Activated naive CD8-positive, alpha-beta T cell treated with anti-CD3 and anti-CD28 coated beads, Interleukin-2, amount 50 U/mL, for 16 hours (primary cell): ENCODE data around the gene KDELR3.

Source experiments
- DNase-seq: peaks from one replicate; pipeline ENCODE4 v3.0.0-alpha.2; 2020; ENCODE audit warnings: low read depth, low spot score

Gene KDELR3

DNA sequence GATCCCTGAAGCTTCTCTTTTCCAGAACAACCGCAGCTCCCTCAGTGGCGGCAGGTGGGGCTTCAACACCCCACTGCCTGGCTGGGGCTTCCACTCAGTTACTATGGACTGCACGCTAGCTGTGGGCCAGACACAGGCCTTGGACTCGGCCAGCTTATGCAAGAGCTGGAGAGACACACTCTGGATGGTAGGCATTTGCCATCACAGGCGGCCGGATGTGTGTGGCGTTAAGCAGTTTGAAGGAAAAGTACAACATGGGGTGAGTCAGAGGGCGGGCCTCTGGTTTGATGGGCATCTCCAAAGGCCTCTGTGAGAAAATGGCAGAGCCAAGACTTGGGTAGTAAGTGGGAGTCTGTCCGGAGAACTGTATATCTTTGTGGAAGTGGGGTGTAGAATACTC lies 30.5 kb upstream of the KDELR3 start:
- DNase-seq = no peak

DNA sequence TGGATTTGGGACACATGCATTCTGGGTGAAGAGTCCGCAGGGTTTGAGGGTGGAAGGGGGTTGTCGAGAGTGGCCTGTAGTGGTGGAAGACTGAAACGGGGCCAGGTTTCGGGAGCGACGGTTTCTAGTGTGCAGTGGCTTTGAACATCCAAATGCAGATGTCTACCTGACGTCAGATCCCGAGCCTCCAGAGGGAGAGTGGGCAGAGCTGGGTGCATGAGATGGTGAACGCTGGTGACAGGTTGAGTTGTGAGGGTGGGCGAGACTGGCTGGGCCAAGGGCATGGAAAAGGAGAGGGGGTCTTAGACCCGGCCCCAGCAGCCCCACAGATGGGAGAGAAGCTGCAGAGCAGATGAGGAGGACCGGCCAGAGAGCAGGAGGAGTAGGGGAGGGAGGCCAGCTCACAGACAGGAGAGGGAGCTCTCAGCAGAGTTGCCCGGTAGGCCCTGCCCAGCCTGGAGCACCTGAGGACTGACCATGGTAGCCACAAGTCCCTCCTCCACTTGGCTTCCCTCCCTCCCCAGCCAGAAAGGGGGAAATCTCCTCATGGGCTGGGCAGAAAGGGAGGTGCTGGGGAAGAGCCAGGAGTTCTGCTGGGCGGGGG lies 27.0 kb upstream of the KDELR3 start:
- DNase-seq = no peak

DNA sequence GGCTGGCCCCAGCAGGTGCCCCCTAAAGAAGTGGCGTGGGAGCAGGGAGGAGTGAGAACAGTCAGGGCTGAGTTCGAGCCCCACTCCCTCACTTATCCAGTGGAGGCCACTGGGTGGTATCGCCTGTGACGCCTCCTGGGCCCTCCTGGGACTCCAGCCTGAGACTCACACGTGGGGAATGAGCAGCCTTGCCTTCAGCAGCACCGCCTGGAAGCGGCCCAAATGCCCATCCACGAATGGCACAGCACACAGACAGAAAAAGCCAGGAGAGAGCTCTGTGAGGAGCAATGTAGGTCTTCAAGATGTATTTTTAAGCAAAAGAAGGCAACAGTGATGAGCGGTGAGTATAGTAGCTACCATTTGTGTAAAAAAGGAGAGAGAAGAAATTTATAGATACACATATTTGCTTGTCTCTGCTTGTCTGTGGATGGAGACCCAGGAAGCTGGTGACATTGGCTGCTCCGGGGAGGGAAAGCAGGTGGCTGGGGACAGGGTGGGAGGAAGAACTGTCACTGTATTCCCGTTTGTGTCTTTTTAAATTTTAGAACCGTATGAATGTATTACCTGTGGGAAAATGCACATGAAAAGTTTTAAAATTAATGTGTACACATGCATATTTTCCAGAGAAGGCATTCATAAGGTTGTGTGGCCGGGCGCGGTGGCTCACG lies 26.1 kb upstream of the KDELR3 start:
- no peak for DNase-seq

DNA sequence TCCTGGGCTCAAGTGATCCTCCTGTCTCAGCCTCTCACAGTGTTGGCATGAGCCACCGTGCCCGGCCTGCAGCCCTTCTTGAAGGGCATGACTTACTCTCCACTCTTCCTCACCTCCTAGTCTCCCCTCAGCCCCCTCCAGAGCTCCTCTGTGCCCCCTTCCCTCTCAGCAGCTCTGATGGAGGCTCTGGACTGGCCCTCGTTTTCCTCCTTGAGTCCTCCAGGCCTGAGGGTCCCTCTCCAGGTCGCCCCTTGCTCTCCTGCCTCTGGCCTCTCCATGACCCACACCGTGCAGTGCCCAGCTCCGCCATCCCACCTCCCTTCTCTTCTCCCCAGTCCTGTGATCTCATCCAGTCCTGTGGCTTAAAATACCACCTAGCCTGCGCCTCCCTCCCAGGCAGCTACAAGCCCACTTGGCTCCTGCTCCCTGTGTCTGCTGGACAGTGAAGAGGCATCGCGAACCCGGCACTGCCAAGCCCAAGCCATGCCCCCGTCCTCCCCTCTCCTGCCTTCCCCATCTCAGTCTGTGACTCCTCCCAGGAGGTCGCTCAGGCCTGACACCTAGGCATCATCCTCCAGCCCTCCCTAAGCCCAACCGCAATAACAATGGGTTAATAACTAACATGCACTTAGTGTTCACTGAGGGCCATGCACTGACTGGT lies 24.8 kb upstream of the KDELR3 start:
- no peak for DNase-seq

DNA sequence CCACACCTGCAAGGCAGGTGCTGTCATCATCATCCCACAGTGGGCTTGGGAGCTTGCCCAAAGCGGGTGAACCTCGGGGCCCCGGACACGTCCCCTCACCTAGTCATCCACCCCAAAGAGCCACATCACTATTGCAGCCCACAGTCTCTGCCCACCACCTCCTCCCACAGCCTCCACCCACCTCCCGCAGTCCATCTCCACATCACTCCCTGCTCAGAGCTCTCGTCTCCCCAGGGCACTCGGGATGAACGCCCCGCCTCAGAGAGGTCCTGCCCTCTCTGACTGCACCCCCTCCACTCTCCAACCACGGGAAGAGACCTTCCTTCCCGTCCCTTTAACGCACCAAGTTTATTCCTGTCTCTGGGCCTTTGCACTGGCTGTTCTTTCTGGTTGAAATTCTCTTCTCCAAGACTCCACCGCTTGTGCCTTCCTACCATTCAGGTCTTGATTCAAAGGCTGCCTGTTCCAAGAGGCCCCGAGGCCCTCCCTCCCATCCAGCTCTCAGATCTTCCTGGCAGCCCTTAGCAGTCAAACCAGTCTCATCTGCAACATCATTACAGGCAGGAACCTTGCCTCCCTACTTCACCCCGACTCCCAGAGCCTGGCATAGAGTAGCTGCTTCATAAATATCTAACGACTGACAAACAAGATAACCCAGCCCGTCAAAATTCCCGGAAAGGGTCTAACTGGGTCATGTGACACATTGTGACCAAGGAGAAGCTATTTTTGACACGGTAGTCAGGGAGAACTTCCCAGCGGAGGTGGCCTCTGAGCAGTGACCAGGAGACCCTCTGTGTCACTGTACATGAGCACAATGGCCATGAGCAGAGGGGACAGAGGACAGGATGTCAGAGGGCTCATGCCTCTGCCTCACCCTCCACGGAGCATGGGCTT lies 24.0 kb upstream of the KDELR3 start:
- DNase-seq = no peak

DNA sequence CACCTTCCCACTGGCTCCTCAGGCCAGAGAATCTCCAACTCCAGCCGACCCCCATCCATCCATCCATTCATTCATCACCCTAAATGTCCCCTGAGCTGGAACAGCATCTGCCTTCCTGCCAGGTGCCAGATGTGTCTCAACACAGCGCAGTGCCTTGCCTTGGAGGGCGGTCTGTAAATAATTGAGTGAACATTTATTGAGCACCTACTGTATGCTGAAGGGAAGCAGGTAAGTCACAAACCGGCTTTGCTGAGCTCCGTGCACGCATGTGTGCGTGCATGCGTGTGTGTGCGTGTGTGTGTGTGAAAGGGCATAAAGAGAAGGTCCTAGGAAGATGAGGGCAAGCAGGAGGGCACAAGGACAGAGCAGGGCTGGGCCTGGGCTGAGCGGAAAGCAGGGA lies 23.1 kb upstream of the KDELR3 start:
- DNase-seq = no peak

DNA sequence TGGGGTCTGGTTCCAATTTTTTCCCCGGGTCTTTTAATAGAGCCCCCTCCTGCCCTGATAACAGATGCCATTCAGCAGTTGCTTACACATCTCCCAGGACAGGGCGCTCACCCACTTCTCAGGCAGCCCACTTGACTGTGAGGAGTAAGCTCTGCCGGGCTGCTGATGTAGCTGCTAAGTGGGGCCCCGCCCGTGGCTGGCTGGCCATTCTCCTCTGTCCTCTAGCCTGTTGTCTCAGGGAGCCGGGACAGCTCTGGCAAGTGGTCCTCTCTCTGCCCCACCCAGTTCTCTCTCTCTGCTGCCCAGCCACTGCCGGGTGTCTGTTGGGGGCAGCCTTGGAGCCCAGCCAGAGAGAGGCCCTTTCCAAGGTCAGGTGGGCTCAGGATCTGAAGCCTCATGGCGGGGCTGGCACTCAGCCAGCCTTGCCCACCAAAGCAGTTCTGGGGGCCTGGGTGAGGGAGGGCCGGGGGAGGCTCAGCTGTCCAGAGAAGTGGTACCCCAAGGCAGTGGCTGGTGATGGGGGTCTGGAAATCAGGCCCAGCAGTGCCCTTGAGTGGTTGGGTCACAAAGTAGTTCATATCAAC lies 21.8 kb upstream of the KDELR3 start:
- DNase-seq = no peak

DNA sequence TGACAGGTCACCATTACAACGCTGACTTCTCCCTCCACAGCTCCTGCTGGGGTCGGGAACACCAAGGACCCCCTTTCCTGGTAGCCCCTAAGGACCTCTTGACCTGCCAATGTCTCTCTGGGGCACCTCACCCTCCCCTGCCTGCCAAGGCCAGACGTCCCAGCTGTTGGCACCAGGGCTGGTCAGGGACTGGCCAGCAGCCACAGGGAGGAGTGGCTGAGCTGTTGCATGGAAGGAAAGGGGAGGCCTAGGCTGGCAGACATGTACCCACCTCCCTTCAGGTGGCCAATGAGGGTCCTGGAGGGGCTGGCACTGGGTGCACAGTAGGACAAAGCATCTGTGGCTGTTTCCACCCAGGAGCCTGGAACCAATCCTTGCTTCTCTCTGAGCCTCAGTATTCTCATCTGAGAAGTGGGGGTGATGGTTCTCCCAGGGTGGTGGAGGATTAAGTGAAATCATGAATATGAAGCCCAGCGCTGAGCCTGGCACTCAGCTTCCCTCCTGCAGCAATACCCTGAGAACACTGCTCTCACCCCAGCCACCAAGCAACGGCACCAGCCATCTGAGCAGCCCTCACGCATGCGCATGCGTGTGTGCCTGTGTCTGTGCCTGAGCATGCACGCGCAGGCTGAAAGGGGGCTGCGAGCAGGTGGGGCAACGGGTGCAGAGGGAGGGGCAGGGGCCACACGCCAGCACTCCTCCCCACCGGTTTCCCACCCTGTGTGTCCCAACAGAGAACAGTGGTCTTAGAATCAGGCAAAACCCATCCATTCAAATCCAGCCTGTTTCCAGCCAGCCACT lies 18.8 kb upstream of the KDELR3 start:
- no peak for DNase-seq

DNA sequence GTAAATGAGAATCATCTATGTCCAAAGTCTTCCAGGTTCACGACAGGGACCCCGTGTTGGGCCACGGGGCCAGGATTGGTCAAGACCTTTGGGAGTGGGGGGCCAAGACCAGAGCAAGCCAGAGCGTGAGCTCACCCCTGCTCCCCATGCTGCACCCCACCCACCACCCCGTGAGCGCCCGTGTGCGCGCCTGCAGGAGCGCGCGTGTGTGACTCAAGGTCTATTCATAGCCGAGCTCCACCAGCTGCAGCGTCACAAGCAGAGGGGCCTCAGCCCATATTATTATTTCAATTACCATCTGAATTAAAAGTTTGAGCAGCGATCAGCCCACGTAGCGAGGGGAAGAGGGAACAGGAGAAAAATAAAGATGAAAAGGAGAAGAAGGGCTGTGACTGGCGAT lies 18.1 kb upstream of the KDELR3 start:
- DNase-seq = no peak

DNA sequence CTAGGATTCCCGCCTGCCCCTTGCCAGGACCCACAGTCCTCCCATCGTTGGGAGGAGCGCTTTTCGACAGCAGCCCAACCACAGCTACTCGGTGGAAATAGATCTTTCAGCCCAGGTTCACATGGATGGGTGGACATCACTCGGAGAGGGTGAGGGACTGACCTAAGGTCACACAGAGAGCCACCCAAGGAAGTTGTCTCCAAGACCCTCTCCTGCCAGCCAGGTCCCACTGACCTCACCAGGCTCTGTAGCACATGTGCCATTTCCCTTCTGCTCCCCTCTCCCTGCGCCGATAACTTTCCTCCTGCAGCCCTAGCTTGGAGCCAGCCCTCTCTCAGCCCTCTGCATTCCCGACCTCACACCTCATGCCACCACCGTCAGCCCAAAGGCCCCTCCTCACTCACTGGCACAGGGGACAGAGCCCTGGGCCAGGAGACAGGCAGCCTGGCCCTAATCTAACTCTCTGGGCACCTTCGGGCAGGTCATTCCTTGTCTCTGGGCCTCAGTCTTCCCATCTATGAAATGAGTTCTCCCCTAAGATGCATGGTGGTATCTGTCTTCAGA lies 17.6 kb upstream of the KDELR3 start:
- no peak for DNase-seq

DNA sequence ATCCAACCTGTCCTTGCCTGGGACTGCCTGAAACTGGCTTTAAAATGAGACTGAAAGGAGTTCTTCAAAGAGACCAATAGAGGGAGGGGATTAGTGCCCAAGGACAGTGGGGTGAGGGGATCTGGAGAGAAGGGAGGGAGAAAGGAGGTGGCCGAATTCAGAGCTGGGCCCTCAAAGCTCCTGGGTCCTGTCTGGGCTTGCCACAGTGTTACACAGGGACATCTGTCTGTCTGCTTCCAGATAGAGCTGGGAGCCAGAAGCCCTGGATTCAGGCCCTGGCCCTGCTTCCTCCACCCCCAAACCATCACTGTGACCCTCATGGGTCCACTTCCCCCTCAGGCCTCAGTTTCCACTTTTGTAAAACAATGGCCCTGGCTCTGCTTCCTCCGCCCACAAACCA lies 16.5 kb upstream of the KDELR3 start:
- no peak for DNase-seq

DNA sequence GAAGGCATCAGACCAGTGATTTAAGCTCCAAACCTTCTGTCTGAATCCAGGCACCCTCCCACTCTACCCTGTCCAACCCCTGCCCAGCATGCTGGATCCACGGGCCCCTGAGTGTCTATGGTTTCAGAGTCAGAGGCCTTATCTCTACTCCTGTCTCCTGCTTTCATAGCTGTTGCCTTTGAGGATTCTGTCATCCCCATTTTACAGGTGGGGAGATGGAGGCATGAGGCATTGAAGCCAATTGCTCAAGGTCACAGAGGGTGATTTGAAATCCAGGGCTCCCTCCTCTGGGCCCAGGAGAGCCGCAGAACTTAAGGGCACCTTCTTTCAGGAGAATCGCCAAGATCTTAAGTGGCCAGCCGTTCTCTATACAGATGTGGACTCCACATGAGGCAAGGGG lies 16.0 kb upstream of the KDELR3 start:
- no peak for DNase-seq

DNA sequence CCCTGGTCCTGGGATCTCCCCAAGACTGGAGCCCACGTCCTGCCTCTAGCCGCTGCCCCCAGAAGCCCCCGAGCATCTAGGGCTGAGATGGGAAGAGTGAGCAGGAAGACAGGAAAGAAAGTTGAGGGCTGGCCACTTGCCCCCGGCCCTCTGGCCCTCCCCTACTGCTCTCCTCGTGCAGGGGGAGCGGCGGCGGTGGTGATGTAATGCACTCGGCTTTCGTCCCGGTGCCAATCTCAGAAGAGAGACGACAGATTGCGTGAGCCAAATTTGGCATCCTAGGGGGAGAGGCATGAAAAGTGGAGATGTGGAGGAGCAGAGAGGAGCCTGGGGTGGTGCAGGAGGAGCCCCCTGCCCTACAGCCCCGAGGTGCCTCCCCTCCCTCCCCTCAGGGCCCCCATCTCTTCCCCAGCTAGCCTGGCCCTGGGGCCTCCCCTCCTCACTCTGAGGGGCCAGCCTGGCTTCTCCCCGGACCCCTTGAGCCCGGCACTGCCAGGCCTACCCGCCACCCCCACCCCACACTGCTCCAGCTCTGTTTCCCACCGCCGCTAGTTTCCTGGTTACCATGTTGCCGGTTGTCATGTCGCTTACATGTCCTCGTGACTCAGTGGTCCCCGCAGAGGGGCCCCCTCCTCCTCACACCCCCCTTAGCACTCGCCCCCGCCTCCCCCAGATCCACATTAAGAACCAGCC lies 15.4 kb upstream of the KDELR3 start:
- no peak for DNase-seq

DNA sequence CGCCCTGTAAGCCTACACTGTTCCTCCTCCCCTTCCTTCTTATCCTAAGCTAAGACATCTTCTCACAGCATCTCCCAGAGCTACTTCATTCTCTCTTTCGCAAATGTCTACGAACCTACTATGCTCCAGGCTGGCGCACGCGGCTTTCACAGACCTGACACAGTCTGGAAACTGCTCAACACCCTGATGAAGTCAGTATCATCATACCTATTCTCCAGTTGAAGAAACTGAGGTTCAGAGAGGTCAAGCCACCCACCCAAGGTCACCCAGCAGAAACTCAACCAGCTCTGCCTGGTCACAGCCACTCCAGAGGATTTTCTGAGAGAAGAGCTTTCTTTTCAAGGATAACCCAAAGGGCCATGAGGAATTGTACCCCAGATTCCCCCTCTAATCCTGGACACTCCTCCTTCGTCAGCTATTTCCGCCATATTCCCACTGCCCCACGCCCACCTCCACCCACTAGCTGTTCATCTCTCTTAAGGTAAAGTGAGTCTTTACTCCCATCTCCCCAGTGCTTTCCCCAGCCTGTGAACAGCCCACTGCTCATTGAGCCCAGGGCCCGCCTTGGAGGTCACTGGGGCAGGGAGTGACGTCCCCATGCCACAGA lies 14.7 kb upstream of the KDELR3 start:
- DNase-seq = no peak

DNA sequence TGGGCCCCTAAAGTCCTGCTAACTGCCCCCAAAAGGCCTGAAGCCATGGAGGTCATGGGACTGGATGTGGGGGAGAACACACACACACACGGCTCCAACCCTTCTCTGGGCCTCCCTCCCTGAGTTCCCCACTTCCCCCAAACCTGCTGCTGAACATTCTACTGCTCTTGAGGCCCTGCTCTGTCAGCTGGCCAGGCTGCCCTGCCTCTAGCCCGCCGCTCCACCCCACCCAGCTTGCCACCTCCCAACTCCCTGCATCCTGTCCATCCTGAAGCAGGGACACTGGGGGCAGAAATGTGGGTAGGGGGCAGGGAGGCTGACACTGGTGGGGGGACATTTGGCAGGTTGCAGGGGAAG lies 13.9 kb upstream of the KDELR3 start:
- DNase-seq = no peak

DNA sequence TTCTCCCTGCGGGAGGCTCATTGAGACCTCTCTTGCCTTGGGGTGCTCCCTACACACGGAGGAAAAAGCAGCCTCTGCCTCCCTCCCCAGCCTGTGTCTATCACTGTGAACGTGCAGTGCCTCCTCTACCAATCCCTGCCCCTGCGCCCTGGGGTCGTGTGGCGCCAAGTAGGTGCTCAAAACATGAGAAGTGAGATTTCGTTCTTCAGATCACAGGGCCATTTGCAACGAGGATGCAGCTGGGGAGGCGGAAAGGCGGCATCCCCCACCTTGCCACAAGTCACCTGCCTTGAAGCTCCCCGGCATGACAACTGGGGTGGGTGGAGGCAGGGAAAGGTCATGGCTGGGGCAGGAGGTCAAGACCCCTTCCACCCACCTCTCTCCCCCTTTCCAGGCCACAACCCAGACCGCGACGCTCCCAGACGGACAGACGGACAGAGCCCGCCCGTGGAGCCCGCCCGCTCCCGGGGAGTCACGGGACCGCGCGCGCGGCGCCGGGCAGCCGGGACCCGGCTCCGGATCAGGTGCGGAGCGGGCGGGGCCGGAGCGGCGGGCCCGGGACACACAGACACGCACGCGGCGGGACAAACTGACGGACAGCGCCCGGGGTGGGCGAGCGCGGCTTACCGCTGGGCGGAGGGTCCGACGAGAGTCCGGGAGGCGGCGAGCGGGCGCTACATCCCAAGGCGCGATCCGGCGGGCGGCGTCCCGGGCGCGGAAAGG lies 13.4 kb upstream of the KDELR3 start:
- DNase-seq = no peak

DNA sequence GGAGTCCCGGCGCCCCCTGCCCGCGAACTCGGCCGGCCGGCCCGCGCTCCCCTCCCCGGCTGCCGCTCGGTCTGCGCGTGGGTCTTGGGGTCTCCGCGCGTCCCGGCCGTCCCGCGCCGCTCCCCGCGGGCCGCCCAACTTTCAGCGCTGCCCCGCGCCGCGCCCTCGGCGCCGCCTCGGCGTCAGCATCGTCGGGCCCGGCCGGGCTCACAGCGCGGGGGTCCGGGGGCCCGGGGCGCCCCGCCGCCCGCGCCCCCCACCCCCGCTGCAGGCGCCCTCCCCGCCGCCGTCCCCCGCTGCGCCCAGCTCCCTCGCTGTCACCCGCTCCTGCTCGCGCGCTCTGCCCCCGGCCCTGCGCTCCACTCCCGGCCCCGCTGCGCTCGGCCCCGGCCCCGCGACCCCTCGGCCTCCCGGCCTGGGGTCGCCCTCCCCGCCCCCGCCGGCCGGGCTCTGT lies 12.8 kb upstream of the KDELR3 start, which contains the start of gene KCNJ4:
Gene KCNJ4, minus strand, starts transcription at position 124 of the 454 bp plus-strand sequence. CDS start 27,067 bp downstream, outside the sequence.
- no peak for DNase-seq

DNA sequence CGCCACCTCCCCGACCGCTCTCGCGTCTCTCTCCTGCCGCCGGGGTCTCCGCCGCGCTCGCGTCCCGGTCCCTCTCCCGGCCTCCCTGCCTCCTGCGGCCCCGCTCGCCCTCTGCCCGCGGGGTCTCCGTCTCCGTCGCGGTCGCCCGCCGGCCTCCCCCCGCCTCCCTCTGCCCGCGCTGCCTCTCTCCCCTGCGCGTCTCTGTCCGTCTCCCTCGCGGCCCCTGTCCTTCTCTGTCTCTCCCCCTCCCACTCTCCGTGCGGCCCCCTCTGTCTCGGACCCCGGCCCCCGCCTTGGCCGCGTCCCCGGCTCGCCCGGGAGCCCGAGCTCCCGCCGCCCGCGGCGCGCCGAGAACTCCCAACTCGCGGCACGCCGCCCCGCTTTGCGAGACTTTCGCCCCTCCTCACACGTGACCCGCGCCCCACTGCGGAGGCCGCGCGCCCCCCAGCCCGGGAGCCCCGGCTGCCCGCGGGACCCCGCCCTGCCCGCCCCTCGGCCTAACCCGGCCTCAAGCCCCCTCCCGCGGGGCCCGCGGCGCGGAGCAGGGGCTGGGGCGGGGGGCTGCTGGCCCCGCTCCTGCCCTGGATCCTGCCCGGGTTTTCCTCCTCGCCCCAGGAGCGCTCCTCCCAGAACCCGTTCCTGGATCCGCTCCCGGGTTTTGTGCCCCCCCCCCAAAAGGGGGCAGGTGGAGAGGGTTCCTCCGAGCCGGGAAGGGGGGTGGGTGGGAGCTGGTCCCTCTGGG lies 12.2 kb upstream of the KDELR3 start:
- no peak for DNase-seq
